SK-N-SH treated with all-trans-retinoic acid at 6 μM for 48 hours (cell line): ENCODE results near the gene DMD.

ENCODE experiments used
- ARNTL ChIP-seq: fragments of 450-650 bp; formaldehyde crosslinking; IDR thresholded peaks from 2 replicates; pipeline ENCODE4 v1.5.0; 2020; ENCODE audit warnings: low read depth, mild to moderate bottlenecking, moderate library complexity, borderline replicate concordance
- CREB5 ChIP-seq: fragments of 250-450 bp; sonication (Bioruptor Pico); IDR thresholded peaks from 2 replicates; pipeline ENCODE4 v1.5.1; 2020; ENCODE audit warnings: low read depth, mild to moderate bottlenecking, moderate library complexity
- CSDC2 ChIP-seq: fragments of 250-450 bp; sonication (Bioruptor Pico); IDR thresholded peaks from 2 replicates; pipeline ENCODE4 v1.5.0; 2020; ENCODE audit warnings: mild to moderate bottlenecking, moderate library complexity
- GLIS3 ChIP-seq: fragments of 250-450 bp; sonication (Bioruptor Pico); IDR thresholded peaks from 2 replicates; pipeline ENCODE4 v1.5.0; 2020; ENCODE audit warnings: mild to moderate bottlenecking, moderate library complexity
- PATZ1 ChIP-seq: fragments of 250-450 bp; sonication (Bioruptor Pico); IDR thresholded peaks from 2 replicates; pipeline ENCODE4 v1.8.0; 2020; ENCODE audit warnings: mild to moderate bottlenecking, moderate library complexity, borderline replicate concordance
- POU6F1 ChIP-seq: fragments of 250-450 bp; sonication (Bioruptor Pico); IDR thresholded peaks from 2 replicates; pipeline ENCODE4 v1.8.0; 2021; ENCODE audit warnings: low read depth, mild to moderate bottlenecking, moderate library complexity, borderline replicate concordance
- PPARA ChIP-seq: fragments of 250-450 bp; sonication (Bioruptor Pico); IDR thresholded peaks from 2 replicates; pipeline ENCODE4 v1.5.0; 2020; ENCODE audit warnings: mild to moderate bottlenecking, borderline replicate concordance
- RARB ChIP-seq: fragments of 250-450 bp; sonication (Bioruptor Pico); IDR thresholded peaks from 2 replicates; pipeline ENCODE4 v1.8.0; 2021; ENCODE audit warnings: mild to moderate bottlenecking, moderate library complexity
- ZNF70 ChIP-seq: fragments of 450-650 bp; formaldehyde crosslinking; IDR thresholded peaks from 2 replicates; pipeline ENCODE4 v1.5.0; 2020; ENCODE audit warnings: mild to moderate bottlenecking, moderate library complexity
- ZNF8 ChIP-seq: fragments of 450-650 bp; formaldehyde crosslinking; IDR thresholded peaks from 2 replicates; pipeline ENCODE4 v1.5.0; 2020; ENCODE audit warnings: mild to moderate bottlenecking, moderate library complexity

DNA sequence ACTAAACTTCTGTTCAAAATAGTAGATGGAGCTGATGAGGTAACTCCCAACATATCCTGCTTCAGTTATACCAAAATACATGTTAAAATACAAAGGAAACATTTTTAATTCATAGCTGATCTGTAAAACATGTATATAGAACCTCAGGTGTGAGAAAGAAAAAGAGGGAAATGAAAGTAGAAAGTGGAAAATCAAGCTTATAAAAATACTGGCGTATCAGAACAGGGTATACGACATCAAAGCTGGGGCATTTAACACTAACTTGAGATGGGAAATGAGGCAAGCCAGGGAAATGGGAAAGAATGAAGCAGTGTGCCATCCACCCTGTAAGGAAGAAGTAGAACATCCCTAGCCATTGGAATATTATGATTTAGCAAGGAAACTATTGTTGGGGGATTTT lies 767.5 kb downstream of the DMD start:
- TF ChIP-seq ZNF70 (no peak), CREB5 (no peak), GLIS3 (CRISPR knock-in tag) (no peak), PATZ1 (no peak), RARB (no peak), CSDC2 (CRISPR knock-in tag) (no peak), POU6F1 (CRISPR knock-in tag) (no peak), PPARA (CRISPR knock-in tag) (no peak), ZNF8 (CRISPR knock-in tag) (no peak), ARNTL (no peak)
